Neural cell (in vitro differentiated cells): Measurements from ENCODE around the gene CBFA2T2. TPM values are rescaled to one million over a fixed set of nuclear protein-coding genes. Genes with fewer than 3 reads are reported as not detected.

Experiments used
- H2AFZ ChIP-seq: fragments of 200-600, 300-800 bp; sonication (generic), shearing (Covaris generic); 2 replicates; pipeline ENCODE4 v1.6.0; 2014; ENCODE audit warnings: low read depth, mild to moderate bottlenecking, antibody characterized with exemption, low read length, moderate library complexity
- H3F3A ChIP-seq: fragments of 200-600 bp; shearing (Covaris generic); 2 replicates; pipeline ENCODE4 v1.6.1; 2016; ENCODE audit warnings: mild to moderate bottlenecking, moderate library complexity, mixed read lengths, antibody characterized with exemption, low read length; ENCODE audit not compliant: insufficient read depth, poor library complexity, severe bottlenecking
- H3K27ac ChIP-seq: fragments of 200-600, 300-800 bp; sonication (generic), shearing (Covaris generic); 2 replicates; pipeline ENCODE4 v1.5.1; 2014; ENCODE audit warnings: mild to moderate bottlenecking, low read length, moderate library complexity
- H3K27me3 ChIP-seq: fragments of 300-800, 200-600 bp; sonication (generic), shearing (Covaris generic); 2 replicates; pipeline ENCODE4 v1.6.0; 2014; ENCODE audit warnings: mild to moderate bottlenecking, low read depth, low read length, moderate library complexity; ENCODE audit not compliant: insufficient read depth
- H3K36me3 ChIP-seq: fragments of 300-800, 200-600 bp; sonication (generic), shearing (Covaris generic); 2 replicates; pipeline ENCODE4 v1.5.1; 2014; ENCODE audit warnings: mild to moderate bottlenecking, antibody characterized with exemption, low read length, moderate library complexity; ENCODE audit not compliant: insufficient read depth
- H3K4me2 ChIP-seq: fragments of 300-800, 200-600 bp; sonication (generic), shearing (Covaris generic); 2 replicates; pipeline ENCODE4 v1.6.0; 2014; ENCODE audit warnings: mild to moderate bottlenecking, low read length
- H3K4me3 ChIP-seq: fragments of 300-800, 200-600 bp; sonication (generic), shearing (Covaris generic); 2 replicates; pipeline ENCODE4 v1.5.1; 2014; ENCODE audit warnings: mild to moderate bottlenecking, low read length, moderate library complexity
- H3K79me2 ChIP-seq: fragments of 200-600 bp; shearing (Covaris generic); replicated peaks from 2 replicates; pipeline ENCODE4 v1.6.0; 2014; ENCODE audit warnings: mild to moderate bottlenecking, low read length, moderate library complexity; ENCODE audit not compliant: insufficient read depth
- H3K9ac ChIP-seq: fragments of 300-800, 200-600 bp; sonication (generic), shearing (Covaris generic); 2 replicates; pipeline ENCODE4 v1.6.1; 2016; ENCODE audit warnings: mild to moderate bottlenecking, low read length, mixed read lengths
- H3K9me2 ChIP-seq: fragments of 200-600 bp; shearing (Covaris generic); 2 replicates; pipeline ENCODE4 v1.6.1; 2016; ENCODE audit warnings: mild to moderate bottlenecking, low read length, mixed read lengths; ENCODE audit not compliant: insufficient read depth
- H3K9me3 ChIP-seq: fragments of 200-600, 300-800 bp; sonication (generic), shearing (Covaris generic); 2 replicates; pipeline ENCODE4 v1.6.1; 2016; ENCODE audit warnings: mild to moderate bottlenecking, mixed run types, low read length, moderate library complexity, mixed read lengths
- H4K20me1 ChIP-seq: fragments of 200-600 bp; shearing (Covaris generic); 2 replicates; pipeline ENCODE4 v1.6.1; 2016; ENCODE audit warnings: mild to moderate bottlenecking, mixed run types; ENCODE audit not compliant: insufficient read depth
- EP300 ChIP-seq: fragments of 450-650 bp; conservative IDR thresholded peaks from 2 replicates; pipeline ENCODE4 v1.6.1; 2014; ENCODE audit warnings: antibody characterized with exemption, mild to moderate bottlenecking, moderate library complexity; ENCODE audit not compliant: poor library complexity, severe bottlenecking
- EZH2 ChIP-seq: fragments of 200-600, 300-800 bp; shearing (Covaris generic), sonication (generic); IDR thresholded peaks from 2 replicates; pipeline ENCODE4 v1.6.1; 2014; ENCODE audit warnings: antibody characterized with exemption, low read length, borderline replicate concordance, mild to moderate bottlenecking; ENCODE audit not compliant: insufficient read depth, poor library complexity, severe bottlenecking
- MXI1 ChIP-seq: fragments of 450-650 bp; conservative IDR thresholded peaks from 2 replicates; pipeline ENCODE4 v1.6.1; 2014; ENCODE audit warnings: antibody characterized with exemption, mild to moderate bottlenecking; ENCODE audit not compliant: poor library complexity, severe bottlenecking
- POLR2AphosphoS5 ChIP-seq: IDR thresholded peaks from 2 replicates; pipeline ENCODE4 v1.6.1; 2012
- RAD21 ChIP-seq: fragments of 450-650 bp; conservative IDR thresholded peaks from 2 replicates; pipeline ENCODE4 v1.6.1; 2014; ENCODE audit warnings: antibody characterized with exemption, mild to moderate bottlenecking, moderate library complexity
- SMC3 ChIP-seq: fragments of 450-650 bp; conservative IDR thresholded peaks from 2 replicates; pipeline ENCODE4 v1.6.1; 2014; ENCODE audit warnings: antibody characterized with exemption, mild to moderate bottlenecking, moderate library complexity; ENCODE audit not compliant: poor library complexity
- TAF1 ChIP-seq: IDR thresholded peaks from 2 replicates; pipeline ENCODE4 v1.6.1; 2012; ENCODE audit warnings: low read depth
- polyA plus RNA-seq: library from polyadenylated mRNA; depleted of rRNA; stranded (reverse); fragments of >200 nt; gene quantifications from 2 replicates; pipeline ENCODE4 v1.2.3, GENCODE V29; 2014
- TF ChIP-seq, protein P1 (sequence below): fragments of 450-650 bp; IDR thresholded peaks from 2 replicates; pipeline ENCODE4 v1.5.1; 2014; ENCODE audit warnings: antibody characterized with exemption, mild to moderate bottlenecking, moderate library complexity; ENCODE audit not compliant: poor library complexity, severe bottlenecking
- TF ChIP-seq, protein P2 (sequence below): IDR thresholded peaks from 2 replicates; pipeline ENCODE4 v1.6.1; 2012; ENCODE audit warnings: borderline replicate concordance

Gene CBFA2T2
- polyA plus RNA-seq, 1 donor from 2014 or later = 15.9 TPM

DNA sequence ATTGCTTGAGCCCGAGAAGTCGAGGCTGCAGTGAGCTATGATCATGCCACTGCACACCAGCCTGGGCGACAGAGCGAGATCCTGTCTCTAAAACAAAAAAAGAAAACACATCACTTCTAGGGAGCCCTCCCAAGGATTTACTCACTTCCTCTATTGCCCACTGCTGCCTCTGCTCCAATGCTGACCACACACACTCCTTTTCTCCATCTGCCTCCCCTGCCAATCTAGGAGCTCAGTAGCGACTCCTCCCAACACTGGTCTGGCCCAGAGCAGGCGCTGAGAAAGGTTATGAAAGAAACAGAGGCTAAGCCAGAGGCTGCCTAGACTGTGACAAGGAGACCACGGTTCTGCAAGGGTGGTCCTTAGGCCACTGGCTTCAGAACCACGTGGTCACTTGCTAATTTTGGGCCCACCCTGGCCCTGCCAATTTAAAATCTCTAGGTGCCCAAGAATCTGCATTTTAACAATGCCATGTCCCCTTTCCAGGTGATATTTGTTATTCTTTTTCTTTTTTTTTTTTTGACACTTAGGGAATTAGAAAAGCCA is 197.5 kb downstream of the CBFA2T2 start:
- Histone ChIP-seq H2AFZ (no peak overlapping the region), H3K27ac (no peak overlapping the region), H4K20me1 (no peaks in the 10 kb centered on the region), H3K9me2 (no peaks in the 10 kb centered on the region), H3K9me3 (no peaks in the 10 kb centered on the region), H3K79me2 (peaks cover 7% of the 10 kb centered on the region), H3K36me3 (no peaks in the 10 kb centered on the region), H3F3A (no peaks in the 10 kb centered on the region), H3K27me3 (no peaks in the 10 kb centered on the region), H3K9ac (no peak overlapping the region), H3K4me2 (no peak overlapping the region), H3K4me3 (no peak overlapping the region)
- no peak for TF ChIP-seq EZH2
- no peak for TF ChIP-seq POLR2AphosphoS5
- TF ChIP-seq, protein P1, sequence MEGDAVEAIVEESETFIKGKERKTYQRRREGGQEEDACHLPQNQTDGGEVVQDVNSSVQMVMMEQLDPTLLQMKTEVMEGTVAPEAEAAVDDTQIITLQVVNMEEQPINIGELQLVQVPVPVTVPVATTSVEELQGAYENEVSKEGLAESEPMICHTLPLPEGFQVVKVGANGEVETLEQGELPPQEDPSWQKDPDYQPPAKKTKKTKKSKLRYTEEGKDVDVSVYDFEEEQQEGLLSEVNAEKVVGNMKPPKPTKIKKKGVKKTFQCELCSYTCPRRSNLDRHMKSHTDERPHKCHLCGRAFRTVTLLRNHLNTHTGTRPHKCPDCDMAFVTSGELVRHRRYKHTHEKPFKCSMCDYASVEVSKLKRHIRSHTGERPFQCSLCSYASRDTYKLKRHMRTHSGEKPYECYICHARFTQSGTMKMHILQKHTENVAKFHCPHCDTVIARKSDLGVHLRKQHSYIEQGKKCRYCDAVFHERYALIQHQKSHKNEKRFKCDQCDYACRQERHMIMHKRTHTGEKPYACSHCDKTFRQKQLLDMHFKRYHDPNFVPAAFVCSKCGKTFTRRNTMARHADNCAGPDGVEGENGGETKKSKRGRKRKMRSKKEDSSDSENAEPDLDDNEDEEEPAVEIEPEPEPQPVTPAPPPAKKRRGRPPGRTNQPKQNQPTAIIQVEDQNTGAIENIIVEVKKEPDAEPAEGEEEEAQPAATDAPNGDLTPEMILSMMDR = no peak
- no peak for TF ChIP-seq EP300
- TF ChIP-seq RAD21 = no peak
- no peak for TF ChIP-seq MXI1
- no peak for TF ChIP-seq TAF1
- TF ChIP-seq, protein P2, sequence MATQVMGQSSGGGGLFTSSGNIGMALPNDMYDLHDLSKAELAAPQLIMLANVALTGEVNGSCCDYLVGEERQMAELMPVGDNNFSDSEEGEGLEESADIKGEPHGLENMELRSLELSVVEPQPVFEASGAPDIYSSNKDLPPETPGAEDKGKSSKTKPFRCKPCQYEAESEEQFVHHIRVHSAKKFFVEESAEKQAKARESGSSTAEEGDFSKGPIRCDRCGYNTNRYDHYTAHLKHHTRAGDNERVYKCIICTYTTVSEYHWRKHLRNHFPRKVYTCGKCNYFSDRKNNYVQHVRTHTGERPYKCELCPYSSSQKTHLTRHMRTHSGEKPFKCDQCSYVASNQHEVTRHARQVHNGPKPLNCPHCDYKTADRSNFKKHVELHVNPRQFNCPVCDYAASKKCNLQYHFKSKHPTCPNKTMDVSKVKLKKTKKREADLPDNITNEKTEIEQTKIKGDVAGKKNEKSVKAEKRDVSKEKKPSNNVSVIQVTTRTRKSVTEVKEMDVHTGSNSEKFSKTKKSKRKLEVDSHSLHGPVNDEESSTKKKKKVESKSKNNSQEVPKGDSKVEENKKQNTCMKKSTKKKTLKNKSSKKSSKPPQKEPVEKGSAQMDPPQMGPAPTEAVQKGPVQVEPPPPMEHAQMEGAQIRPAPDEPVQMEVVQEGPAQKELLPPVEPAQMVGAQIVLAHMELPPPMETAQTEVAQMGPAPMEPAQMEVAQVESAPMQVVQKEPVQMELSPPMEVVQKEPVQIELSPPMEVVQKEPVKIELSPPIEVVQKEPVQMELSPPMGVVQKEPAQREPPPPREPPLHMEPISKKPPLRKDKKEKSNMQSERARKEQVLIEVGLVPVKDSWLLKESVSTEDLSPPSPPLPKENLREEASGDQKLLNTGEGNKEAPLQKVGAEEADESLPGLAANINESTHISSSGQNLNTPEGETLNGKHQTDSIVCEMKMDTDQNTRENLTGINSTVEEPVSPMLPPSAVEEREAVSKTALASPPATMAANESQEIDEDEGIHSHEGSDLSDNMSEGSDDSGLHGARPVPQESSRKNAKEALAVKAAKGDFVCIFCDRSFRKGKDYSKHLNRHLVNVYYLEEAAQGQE = no peak
- no peak for TF ChIP-seq SMC3

DNA sequence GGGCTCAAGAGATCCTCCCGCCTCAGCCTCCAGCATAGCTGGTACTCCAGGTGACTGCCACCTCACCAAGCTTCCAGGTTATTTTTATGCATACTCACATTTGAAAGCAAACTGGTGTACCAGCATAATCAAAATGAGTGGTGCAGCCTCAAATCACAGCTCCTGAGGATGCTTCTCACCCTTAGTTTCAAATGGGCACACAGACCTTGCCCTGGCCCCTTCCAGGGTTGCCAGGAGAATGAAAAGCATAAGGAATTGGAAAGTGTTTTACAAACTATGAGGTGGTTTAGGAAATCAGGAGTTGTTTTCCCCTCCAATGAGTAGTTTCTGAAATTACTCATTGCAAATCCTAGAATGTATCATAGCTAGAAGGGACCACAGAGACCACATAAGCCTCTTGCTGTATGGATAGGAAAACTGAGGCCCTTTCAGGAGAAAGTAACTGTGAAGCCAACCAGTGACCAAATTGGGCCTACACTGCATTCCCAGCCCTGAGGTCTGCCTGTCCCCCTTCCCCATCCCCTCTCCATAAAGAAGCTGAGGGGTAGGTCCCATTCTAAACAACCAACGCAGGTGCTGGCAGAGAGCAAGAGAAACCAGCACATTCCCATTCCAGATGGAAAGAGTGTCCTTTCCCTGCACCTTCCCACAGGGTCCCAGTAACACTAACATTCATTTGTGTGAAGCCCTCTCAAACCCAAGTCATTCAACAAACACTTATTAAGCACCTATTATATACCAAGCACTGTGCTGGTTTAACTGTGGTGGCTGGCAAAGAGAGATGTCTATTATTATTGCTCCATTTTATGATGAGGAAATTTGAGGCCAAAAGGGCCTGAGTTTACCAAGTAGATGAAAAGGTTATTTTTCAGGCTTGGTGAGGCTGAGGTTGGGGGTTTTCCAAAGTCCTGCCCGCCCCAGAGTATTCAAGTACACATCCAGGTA is 198.4 kb downstream of the CBFA2T2 start:
- Histone ChIP-seq H2AFZ (no peak overlapping the region), H3K4me2 (no peak overlapping the region), H3K36me3 (no peaks in the 10 kb centered on the region), H3K27ac (no peak overlapping the region), H3K79me2 (peaks cover 4% of the 10 kb centered on the region), H3K9me3 (no peaks in the 10 kb centered on the region), H3K27me3 (no peaks in the 10 kb centered on the region), H4K20me1 (no peaks in the 10 kb centered on the region), H3K4me3 (no peak overlapping the region), H3K9me2 (no peaks in the 10 kb centered on the region), H3K9ac (no peak overlapping the region), H3F3A (no peaks in the 10 kb centered on the region)
- TF ChIP-seq POLR2AphosphoS5 (no peak), EZH2 (no peak), RAD21 (no peak), SMC3 (no peak), TAF1 (no peak)
- TF ChIP-seq, protein P1 = no peak
- TF ChIP-seq, protein P2 = no peak
